Medulla oblongata (tissue), 1 donor: ENCODE results near the gene TMEM54.
"Not testable (repeated sequence)": the region's sequence is repeated elsewhere in the genome, so short reads cannot be mapped to it uniquely, and the experiment has no call there.

Experiments used
- DNase-seq: peaks from one replicate; pipeline ENCODE4 v3.0.0-alpha.2; 2015; ENCODE audit errors: extremely low spot score

TMEM54 gene

DNA sequence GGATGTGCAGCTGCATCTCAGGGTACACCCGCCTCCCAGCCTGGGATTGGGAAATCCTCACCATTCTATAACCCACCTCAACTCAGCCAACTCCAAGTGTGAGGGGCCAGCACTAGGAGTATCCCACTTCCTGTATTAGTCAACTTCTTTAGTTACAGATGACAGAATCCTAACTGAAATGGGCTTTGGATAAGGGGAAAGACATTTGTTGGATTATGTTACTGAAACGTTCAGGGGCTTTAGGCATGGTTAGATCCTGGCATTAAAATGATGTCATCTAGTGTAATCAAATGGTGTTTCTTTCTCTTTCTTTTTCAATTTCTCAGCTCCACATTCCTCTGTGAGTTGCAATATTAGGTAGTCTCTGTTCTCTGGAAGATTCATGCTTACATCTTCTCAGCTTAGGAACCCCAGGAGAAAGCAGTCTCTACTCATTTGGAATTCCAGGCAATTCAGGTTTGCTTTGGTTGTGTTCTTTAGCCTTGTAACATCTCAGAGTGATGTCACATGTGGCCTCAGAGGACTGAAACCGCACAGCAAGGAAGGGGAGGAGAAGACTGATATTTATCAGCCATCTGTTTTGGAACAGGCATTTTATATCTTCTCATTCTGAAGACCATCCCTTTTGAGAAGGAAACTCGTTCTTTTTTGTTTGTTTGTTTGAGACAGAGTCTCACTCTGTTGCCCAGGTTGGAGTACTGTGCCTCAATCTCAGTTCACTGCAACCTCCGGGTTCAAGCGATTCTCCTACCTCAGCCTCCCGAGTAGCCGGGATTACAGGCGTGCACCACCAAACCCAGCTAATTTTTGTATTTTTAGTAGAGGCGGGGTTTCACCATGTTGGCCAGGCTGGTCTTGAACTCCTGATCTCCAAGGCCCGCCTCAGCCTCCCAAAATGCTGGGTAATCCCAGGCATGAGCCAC, 18.9 kb upstream of the TMEM54 start:
- no peak for DNase-seq

DNA sequence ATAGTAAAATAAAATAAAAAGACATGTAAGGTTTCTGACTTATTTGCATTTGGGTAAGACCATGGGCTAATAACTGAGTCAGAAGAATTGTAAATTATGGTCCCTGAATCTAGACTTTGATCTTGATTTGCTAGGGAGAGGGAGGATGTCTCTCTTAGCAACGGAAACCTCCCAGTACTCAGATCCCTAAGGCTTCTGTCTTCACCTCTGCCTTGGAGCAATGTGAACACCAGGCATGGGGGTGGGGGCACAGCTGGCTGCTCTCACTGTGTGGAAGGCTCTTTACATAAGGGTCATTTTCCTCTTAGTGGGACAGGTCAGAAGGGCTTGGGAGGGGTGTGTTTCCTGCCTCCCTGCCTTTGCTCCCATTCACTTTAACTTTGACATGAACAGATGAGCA, 17.0 kb upstream of the TMEM54 start:
- DNase-seq, result no peak

DNA sequence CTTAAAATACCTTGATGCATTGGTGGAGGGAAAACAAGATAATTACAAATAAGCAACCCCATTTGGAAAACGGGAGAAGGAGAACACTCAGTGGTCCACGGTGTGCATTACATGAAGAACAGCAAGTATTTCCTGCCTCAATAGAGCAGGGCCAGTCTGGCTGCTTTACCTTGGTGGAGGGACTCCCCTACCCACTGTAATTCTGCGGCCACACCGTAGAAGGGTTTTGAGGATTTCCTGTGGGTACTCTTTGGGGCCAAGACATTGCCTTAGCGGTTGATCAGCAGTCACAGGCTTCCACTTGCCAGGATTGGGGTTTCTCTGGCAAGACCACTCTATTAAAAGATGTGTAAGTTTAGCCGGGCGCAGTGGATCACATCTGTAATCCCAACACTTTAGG, 16.3 kb upstream of the TMEM54 start:
- no peak for DNase-seq

DNA sequence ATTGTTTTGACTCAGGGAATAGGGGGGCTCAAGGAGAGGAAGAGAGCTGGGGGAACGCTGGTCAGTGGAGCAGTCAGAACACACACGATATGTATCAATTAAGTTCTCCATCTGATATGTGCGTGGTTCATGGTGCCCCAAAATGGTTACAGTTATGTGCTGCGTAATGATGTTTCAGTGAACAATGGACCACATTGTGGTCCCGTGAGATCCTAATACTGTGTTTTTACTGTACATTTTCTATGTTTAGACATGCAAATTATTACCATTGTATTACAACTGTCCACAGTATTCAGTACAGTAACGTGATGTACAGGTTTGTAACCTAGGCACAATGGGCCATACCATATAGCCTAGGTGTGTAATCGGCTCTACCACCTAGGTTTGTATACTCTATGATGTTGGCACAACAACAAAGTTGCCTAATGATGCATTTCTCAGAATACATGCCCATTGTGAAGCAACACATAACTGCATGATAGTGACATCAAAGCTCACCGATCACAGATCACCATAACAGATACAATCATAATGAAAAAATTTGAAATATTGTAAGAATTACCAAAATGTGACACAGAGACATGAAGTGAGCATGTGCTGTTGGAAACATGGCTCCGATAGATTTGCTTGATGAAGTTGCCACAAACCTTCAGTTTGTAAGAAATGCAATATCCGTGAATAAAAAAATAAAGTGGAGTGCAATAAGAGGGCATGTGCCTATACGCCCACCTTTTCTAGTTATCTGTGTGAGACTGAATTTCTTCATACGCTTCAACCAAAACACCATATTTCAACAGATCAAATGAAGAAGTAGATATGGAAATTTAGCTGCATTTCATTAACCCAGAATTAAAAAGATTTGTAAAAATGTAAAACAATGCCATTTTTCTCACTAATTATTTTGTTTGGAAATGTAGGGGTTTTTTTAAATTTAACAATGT, 14.8 kb upstream of the TMEM54 start:
- DNase-seq, result no peak

DNA sequence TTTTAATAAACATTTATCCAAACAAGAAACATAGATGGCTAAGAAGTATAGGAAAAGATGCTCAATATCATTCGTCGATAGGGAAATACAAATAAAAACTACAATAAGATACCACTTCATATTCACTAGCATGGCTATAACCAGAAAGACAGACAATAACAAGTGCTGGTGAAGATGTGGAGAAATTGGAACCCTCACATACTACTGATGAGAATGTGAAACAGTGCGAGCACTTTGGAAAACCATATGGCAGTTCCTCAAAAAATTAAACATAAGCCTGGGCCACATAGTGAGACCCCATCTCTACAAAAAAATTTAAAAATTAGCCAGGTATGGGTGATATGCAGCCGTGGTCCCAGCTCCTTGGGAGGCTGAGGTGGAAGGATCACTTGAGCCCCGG, 9.1 kb upstream of the TMEM54 start:
- DNase-seq, result no peak

DNA sequence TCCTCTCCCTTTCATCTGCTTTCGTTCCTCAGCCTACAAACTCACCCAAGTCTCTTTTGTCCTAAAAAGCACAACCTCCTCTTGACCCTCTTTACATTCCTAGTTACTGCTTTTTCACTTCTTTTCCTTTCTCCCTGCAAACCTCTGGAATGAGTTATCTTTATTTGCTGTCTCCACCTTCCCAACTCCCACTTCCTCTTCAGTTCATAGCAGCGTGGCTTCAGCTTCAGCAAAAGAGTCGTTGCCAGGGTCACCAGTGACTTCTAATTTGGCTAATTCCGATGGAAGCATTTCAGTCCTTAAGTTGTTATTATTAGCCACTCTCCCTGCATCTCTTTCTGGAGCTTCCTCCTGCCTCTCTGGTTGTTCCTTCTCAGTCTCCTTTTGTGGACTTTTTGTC, 6.2 kb upstream of the TMEM54 start:
- DNase-seq, result no peak

DNA sequence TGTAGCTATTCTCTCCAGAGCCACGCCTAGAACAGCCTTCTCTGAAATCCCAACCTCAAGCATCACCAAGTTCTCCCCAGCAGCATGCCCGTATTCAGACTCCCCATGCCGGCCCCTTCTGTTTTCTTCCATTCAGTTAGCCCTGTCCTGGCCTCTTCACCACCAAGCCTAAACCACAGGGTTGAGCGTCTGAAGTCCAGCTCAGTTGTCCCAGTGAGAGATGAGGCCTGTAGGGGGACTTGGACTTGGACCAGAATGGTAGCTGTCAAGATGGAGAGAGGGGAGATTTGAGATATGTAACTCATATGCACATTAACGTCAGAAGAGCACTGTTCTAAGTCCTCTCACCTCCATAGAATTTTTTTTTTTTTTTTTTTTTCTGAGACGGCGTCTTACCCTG, 5.5 kb upstream of the TMEM54 start:
- DNase-seq, result no peak

DNA sequence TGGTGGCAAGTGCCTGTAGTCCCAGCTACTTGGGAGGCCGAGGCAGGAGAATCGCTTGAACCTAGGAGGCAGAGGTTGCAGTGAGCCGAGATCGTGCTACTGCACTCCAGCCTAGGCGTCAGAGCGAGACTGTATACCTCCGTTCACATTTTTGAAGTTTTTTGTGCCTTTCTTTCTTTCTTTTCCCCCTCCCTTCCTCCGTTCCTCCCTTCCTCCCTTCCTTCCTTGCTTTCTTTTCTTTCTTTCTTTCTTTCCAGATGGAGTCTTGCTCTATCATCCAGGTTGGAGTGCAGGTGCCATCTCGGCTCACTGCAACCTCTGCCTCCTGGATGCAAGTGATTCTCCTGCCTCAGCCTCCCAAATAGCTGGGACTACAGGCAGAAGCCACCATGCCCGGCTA, 4.4 kb upstream of the TMEM54 start:
- not testable (repeated sequence) for DNase-seq

DNA sequence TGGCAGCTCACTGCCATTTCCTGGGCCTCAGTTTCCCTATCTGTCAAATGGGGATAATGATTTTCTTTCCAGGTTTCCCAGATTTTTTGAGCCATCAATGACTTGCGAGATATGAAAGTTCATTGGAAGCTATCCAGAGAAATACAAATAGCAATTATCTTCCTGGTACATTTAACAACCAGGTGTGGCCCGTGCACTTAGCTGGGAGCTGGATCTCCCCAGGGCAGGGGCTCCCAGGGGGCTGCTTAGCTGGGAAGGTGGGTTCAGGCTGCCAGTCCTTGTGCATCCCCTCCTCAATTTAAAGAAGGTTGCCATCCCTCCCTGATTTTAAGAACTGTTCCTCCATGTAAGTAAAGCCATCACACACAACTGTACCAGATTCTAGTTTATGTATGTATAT, 3.6 kb upstream of the TMEM54 start:
- DNase-seq, result no peak

DNA sequence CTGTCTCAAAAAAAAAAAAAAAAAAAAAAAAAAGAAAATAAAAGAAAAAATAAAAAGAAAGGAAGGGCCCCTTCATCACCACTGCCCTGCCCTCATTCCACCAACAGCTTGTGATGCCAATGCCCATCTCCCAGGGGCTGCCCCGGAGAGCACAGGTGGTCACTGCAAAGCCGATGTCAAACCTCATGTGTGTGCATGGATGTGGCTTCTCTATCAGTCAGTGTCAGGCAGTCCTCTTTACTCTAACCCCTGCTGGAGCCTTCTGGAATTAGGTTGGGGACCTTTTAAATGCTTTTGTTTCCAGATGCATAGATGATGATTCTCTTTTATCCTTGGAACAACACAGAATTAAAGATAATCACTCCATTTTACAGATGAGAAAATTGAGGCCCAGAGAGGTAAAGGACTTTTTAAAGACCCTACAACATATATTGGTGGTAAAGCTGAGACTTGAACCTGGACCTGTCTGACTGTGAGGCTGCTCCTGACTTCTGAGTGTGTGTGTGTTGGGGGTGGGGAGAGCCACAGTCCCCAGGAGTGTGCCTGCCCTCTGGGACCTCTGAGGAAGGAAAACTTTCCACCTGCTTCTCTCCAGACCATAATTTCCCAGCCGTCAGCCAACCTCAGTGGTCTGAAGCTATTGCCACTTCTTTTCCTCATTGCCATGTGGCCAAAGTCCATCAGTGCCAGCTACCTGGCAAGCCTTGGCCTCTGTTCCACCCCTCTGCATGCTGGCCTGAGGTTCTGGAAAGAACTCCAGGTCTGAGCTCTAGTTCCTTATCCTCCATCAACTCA, 3.0 kb upstream of the TMEM54 start:
- DNase-seq, result no peak

DNA sequence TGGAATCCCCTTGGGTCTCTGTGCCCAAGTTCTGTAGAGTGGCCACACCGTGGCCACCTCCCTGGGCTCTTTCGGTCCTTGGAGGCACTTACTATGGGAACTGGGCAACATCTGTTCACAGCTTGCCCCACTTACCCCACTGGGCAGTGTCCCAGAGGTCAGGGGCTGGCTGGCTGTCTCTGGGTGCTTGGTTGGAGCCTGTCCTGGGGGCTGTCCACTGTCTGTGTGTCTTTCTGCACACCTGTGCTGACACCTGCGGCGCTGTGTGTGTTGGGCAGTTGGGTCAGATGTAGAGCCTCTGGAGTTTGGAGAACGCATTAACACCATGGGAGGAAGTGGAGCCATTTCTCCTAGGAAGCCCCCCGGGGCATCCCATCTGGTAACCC, 1.3 kb upstream of the TMEM54 start:
- DNase-seq, result no peak

DNA sequence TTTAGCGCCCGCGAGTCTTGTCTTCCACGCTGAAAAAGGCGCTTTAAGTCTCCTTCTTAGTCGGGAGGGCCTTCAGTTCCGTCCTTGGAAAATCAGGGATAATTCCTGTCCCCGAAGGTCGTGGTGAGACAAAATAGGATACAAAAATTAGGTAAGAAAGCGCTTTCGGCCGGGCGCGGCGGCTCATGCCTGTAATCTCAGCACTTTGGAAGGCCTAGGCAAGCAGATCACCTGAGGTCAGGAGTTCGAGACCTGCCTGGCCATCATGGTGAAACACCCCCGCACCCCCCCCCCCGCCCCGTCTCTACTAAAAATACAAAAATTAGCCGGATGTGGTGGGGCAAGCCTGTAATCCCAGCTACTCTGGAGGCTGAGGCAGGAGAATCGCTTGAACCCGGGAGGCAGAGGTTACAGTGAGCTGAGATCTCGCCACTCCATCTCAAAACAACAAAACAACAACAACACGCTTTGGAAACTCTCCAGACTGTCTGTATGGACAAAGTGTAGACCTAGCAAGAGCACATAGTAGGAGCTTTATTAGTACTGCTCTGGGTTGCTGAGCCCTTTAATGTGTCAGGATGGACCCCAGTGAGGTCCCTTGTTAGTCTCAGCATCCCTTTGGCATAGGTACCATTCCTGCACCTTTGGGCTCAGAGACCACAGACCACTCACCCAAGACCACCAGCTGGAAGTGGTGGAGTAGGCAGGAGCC, 790 bp upstream of the TMEM54 start:
- no peak for DNase-seq

DNA sequence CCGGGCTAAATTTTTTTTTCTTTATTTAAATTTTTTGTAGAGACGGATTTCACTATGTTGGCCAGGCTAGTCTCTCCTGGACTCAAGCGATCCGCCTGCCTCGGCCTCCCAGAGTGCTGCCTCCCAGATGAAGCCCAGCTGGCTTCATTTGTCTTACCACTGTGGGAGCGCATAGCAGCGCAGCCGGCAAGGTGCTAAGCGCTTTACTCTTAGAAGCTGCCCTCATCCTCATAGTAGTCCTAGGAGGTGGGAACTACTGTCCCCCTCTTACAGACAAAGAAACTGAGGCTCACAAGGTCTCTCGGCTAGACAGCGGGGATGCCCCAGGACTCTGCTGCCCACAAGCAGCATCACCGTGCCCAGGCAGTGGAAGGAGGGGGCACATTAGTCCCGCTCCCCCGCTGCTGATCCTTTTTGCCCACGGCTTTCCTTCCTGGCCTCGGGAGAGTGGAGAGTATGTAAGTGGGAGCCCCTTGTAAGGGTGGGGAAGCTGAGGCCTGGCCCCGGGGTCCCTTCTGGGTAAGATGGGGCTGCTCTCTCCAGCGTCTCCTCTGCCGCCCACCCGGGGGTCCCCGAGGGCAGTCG, 726 bp downstream of the TMEM54 start:
- DNase-seq, result no peak

DNA sequence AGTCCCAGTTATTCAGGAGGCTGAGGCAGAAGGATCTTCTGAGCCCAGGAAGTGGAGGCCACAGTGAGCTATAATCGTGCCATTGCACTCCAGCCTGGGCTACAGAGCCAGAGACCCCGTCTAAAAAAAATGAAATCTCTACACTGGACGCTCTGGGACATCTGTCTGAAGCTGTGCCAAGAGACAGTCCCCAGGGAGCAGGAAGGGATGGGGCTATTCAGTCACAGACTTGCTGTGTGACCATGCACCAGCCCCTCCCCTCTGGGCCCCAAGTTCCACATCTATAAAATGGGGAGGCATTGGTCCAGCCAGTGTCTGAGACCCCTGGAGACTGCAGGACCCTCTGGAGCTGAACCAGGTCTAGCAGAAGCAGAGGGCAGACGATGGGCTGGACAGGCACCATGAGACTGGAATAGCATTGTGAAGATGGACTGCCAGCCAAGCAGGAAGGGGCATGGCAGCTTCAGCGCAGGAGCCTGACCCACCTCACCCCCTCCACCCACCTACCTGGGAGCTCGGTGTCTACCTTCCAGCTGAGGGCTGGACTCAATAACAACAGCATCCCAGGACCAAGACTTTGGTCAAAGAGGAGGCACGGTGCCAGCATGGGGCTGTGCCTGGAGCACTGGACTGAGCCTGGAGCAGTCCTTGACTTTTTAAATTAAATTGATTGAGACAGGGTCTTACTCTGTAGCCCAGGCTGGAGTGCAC, 1.4 kb downstream of the TMEM54 start:
- DNase-seq, result no peak

DNA sequence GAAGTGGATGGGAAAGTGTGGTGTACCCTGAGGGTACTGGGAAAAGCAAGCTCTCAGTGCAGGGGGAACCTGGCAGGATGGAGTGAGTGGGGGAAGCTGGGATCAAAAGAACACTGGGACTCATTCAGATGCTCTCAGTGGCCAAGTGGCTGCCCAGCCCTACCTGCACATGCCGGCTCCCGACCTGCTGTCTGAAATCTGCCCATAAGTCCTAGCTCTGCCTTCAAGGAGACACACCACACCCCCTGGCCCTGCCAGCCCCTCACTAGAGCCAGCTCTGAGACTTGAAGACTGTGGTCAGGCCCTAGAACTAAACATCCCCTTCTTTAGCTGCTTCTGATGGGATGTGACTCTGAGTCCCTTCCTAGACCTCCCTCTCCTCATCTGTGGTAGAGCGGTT, 2.2 kb downstream of the TMEM54 start:
- no peak for DNase-seq

DNA sequence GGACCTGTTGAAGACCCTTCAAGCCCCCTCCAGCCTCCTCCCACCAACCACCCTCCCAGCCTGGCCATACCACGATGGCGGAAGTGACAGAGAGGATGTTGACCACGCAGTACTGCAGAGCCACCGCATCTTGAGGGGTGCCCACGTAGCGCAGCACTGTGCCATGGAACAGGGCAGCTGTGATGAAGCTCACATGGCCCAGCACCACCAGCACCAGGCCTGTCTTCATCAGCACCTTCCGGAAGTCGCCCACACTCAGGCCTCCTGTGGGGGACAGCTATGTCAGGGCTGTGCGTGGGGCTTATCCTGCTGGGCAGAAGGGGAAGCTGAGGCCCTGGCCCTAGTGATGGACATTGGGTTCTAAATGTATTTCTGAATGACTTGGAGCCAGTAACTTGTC, 3.1 kb downstream of the TMEM54 start:
- DNase-seq, result no peak

DNA sequence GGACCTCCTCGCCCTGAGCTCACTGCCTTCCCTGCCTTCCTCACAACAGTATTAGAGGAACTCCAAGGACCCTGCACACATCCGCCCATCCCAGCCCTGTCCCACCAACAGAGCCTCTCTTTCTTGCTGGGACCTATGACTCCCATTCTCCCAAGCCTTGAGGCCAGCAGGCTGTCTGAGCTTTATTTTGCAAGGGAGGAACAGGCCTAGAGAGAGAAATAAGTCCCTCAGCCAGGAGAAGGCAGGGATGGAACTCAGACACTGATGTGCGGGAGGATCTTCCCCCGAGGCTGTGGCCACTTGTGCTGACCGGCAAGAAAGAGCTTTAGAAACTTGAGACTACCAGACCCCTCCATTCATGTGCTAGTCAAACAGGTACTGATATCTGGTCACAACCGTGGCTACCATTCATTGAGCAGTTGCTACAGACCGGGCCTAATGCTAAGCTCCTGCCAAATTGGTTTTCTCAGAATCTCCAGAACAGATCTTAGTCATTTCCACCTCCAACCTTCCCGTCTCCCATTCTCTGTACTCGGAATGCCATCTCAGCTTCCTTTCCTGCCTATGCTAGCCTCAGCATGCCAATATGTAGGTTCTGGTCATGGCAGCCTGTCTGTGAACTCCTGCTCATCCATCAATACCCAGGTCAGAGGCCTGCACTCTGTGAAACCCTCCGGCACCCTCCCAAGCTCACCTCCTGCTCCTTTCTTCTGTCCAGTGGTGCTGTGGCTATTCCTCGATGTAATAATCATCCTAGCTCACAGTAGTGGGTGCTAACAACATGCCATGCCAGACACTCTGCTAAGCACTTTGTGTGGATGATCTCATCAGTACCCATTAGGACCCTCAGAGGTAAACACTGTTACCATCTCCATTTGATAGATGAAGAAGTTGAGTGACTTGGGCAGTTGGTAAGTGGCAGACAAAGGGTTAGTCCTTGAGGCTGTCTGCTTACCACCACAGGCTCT, 3.8 kb downstream of the TMEM54 start:
- no peak for DNase-seq

DNA sequence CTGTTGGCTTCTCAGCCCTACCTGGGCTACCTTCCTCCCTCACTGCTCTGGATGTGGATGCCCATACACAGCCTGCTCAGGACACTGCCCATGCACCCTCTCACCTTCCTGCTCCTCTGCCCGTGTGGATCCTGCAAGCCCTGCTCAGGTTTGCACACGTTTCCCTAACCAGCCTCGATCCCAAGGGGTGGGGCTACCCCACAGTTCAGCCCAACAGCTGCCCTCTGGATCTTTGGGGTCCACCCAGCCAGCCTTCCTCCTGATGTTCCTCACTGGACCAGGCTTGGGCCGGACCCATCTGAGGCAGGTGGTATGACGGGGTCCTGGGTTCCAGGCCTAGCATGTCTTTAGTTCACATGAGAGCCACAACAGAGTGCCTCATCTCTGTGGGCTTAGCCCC, 4.7 kb downstream of the TMEM54 start:
- DNase-seq, result no peak
